Measurements from ENCODE around the gene LTBP1.
"Not testable (repeated sequence)": the region's sequence is repeated elsewhere in the genome, so short reads cannot be mapped to it uniquely, and the experiment has no call there.

Gene LTBP1

GRCh38 chr2:33425161-33425560 is 478.4 kb downstream of the LTBP1 start:
- no peak for DNase-seq (ENCODE audit: low read depth, low spot score)

GRCh38 chr2:33425586-33426031 is 478.9 kb downstream of the LTBP1 start:
- no peak for DNase-seq (ENCODE audit: low read depth, low spot score)

- no peak for DNase-seq (ENCODE audit: low read depth, low spot score)
These were observed 480.0 kb downstream of the LTBP1 start for GRCh38 chr2:33426666-33427231.

GRCh38 chr2:33430077-33430476 is 483.3 kb downstream of the LTBP1 start:
- DNase-seq (ENCODE audit: low read depth, low spot score), result no peak

GRCh38 chr2:33430856-33431255 is 484.1 kb downstream of the LTBP1 start:
- no peak for DNase-seq (ENCODE audit: low read depth, low spot score)

- DNase-seq (ENCODE audit: low read depth, low spot score), result no peak
These were observed 486.1 kb downstream of the LTBP1 start for GRCh38 chr2:33432871-33433270.

- DNase-seq (ENCODE audit: low read depth, low spot score), result no peak
These were observed 486.8 kb downstream of the LTBP1 start for GRCh38 chr2:33433279-33434235.

- DNase-seq (ENCODE audit: low read depth, low spot score), result no peak
These were observed 488.8 kb downstream of the LTBP1 start for GRCh38 chr2:33435518-33435917.

GRCh38 chr2:33436083-33436482 is 489.3 kb downstream of the LTBP1 start:
- no peak for DNase-seq (ENCODE audit: low read depth, low spot score)

- no peak for DNase-seq (ENCODE audit: low read depth, low spot score)
These were observed 490.5 kb downstream of the LTBP1 start for GRCh38 chr2:33437297-33437696.

- DNase-seq (ENCODE audit: low read depth, low spot score), result no peak
These were observed 491.1 kb downstream of the LTBP1 start for GRCh38 chr2:33437815-33438214.

GRCh38 chr2:33441235-33441810 is 494.6 kb downstream of the LTBP1 start:
- DNase-seq (ENCODE audit: low read depth, low spot score), result peak; percentile 30

GRCh38 chr2:33442052-33442451 is 495.3 kb downstream of the LTBP1 start:
- not testable (repeated sequence) for DNase-seq (ENCODE audit: low read depth, low spot score)

- no peak for DNase-seq (ENCODE audit: low read depth, low spot score)
These were observed 495.9 kb downstream of the LTBP1 start for GRCh38 chr2:33442528-33443079.

GRCh38 chr2:33443274-33443829 is 496.6 kb downstream of the LTBP1 start:
- DNase-seq (ENCODE audit: low read depth, low spot score), result no peak

- no peak for DNase-seq (ENCODE audit: low read depth, low spot score)
These were observed 498.2 kb downstream of the LTBP1 start for GRCh38 chr2:33444967-33445366.

GRCh38 chr2:33448220-33448899 is 501.6 kb downstream of the LTBP1 start:
- no peak for DNase-seq (ENCODE audit: low read depth, low spot score)
